ENCODE results near the gene SCYL1.

Gene SCYL1

GRCh38 chr11:65572356-65573051, 47.6 kb downstream of the SCYL1 start, which contains the start of gene FAM89B:
Gene FAM89B, plus strand, starts transcription at chr11:65572538. Its CDS starts 132 bp downstream, at chr11:65572670.
- peak within 1 kb of the TSS; percentile 92 for H3K4me2 ChIP-seq (ENCODE audit: low read length)
- H3K18ac ChIP-seq (ENCODE audit: low read length): peak within 1 kb of the TSS; percentile 43
- H2BK5ac ChIP-seq (ENCODE audit: low read length): no peak within 1 kb of the TSS
- no peak within 1 kb of the TSS for H4K8ac ChIP-seq (ENCODE audit: low read depth, low read length)
- no peak within 1 kb of the TSS for H2BK15ac ChIP-seq (replicated peaks; ENCODE audit: low read depth)
- no peak within 1 kb of the TSS for H3K27ac ChIP-seq (ENCODE audit: low read depth, low read length)
- no peak within 1 kb of the TSS for H3K4ac ChIP-seq (ENCODE audit: low read depth, low read length)
- H3K36me3 ChIP-seq (ENCODE audit: control insufficient read depth, insufficient read depth, low read length): no peaks in the 10 kb centered on the region
- H2BK120ac ChIP-seq (ENCODE audit: low read depth, low read length): no peak within 1 kb of the TSS
- DNase-seq: peak; percentile 86
- no CpG with 5 or more reads among the region's 86 CpGs for WGBS (ENCODE audit: extremely low coverage, insufficient coverage, low lambda C conversion rate)
- H3K4me1 ChIP-seq (ENCODE audit: control insufficient read depth, low read depth, low read length): peaks cover 11% of the 10 kb centered on the region
- peaks cover 8% of the 10 kb centered on the region for H3K79me2 ChIP-seq (ENCODE audit: control insufficient read depth, insufficient read depth, low read length)
- peak within 1 kb of the TSS; percentile 58 for H3K4me3 ChIP-seq (ENCODE audit: low read length)
- peak within 1 kb of the TSS; percentile 90 for H3K56ac ChIP-seq (ENCODE audit: low read length)
- H3K79me1 ChIP-seq (ENCODE audit: low read length): peaks cover 9% of the 10 kb centered on the region
- no peak within 1 kb of the TSS for H4K5ac ChIP-seq (ENCODE audit: low read length)
- peak within 1 kb of the TSS; percentile 57 for H3K23ac ChIP-seq (ENCODE audit: low read length)
- no peaks in the 10 kb centered on the region for H3K27me3 ChIP-seq (ENCODE audit: insufficient read depth, low read length, poor library complexity)
- peak within 1 kb of the TSS; percentile 92 for H3K9ac ChIP-seq (ENCODE audit: low read length)
- H2AK5ac ChIP-seq (ENCODE audit: low read length): no peak within 1 kb of the TSS

GRCh38 chr11:65573391-65574079, 48.7 kb downstream of the SCYL1 start:
- peaks cover 11% of the 10 kb centered on the region for H3K4me1 ChIP-seq (ENCODE audit: control insufficient read depth, low read depth, low read length)

GRCh38 chr11:65574109-65574810, 49.4 kb downstream of the SCYL1 start:
- peak; percentile 96 for DNase-seq
- Histone ChIP-seq H3K79me1 (ENCODE audit: low read length) (peaks cover 9% of the 10 kb centered on the region), H4K8ac (ENCODE audit: low read depth, low read length) (no peak overlapping the region), H3K4me1 (ENCODE audit: control insufficient read depth, low read depth, low read length) (peaks cover 9% of the 10 kb centered on the region), H4K5ac (ENCODE audit: low read length) (no peak overlapping the region), H3K56ac (ENCODE audit: low read length) (peak overlapping the region; percentile 71), H3K4me2 (ENCODE audit: low read length) (peak overlapping the region; percentile 60), H3K27ac (ENCODE audit: low read depth, low read length) (peak overlapping the region; percentile 50), H2AK5ac (ENCODE audit: low read length) (no peak overlapping the region), H3K4me3 (ENCODE audit: low read length) (peak overlapping the region; percentile 33), H2BK120ac (ENCODE audit: low read depth, low read length) (no peak overlapping the region), H3K79me2 (ENCODE audit: control insufficient read depth, insufficient read depth, low read length) (peaks cover 8% of the 10 kb centered on the region), H3K27me3 (ENCODE audit: insufficient read depth, low read length, poor library complexity) (no peaks in the 10 kb centered on the region), H2BK5ac (ENCODE audit: low read length) (no peak overlapping the region), H3K23ac (ENCODE audit: low read length) (no peak overlapping the region), H2BK15ac (replicated peaks; ENCODE audit: low read depth) (no peak overlapping the region), H3K4ac (ENCODE audit: low read depth, low read length) (no peak overlapping the region), H3K18ac (ENCODE audit: low read length) (no peak overlapping the region), H3K36me3 (ENCODE audit: control insufficient read depth, insufficient read depth, low read length) (no peaks in the 10 kb centered on the region), H3K9ac (ENCODE audit: low read length) (peak overlapping the region; percentile 64)
- no CpG with 5 or more reads among the region's 67 CpGs for WGBS (ENCODE audit: extremely low coverage, insufficient coverage, low lambda C conversion rate)

More at GRCh38 chr11:65573391-65574079, 48.7 kb downstream of the SCYL1 start:
- no peak overlapping the region for H4K8ac ChIP-seq (ENCODE audit: low read depth, low read length)
- H4K5ac ChIP-seq (ENCODE audit: low read length): no peak overlapping the region
- no peak overlapping the region for H2BK15ac ChIP-seq (replicated peaks; ENCODE audit: low read depth)
- H3K27ac ChIP-seq (ENCODE audit: low read depth, low read length): no peak overlapping the region
- no peaks in the 10 kb centered on the region for H3K27me3 ChIP-seq (ENCODE audit: insufficient read depth, low read length, poor library complexity)
- H3K79me1 ChIP-seq (ENCODE audit: low read length): peaks cover 9% of the 10 kb centered on the region
- H2BK120ac ChIP-seq (ENCODE audit: low read depth, low read length): no peak overlapping the region
- no peak overlapping the region for H3K23ac ChIP-seq (ENCODE audit: low read length)
- H3K4ac ChIP-seq (ENCODE audit: low read depth, low read length): no peak overlapping the region
- WGBS (ENCODE audit: extremely low coverage, insufficient coverage, low lambda C conversion rate): no CpG with 5 or more reads among the region's 22 CpGs
- no peak for DNase-seq
- no peak overlapping the region for H3K18ac ChIP-seq (ENCODE audit: low read length)
- H2AK5ac ChIP-seq (ENCODE audit: low read length): no peak overlapping the region
- no peak overlapping the region for H3K4me3 ChIP-seq (ENCODE audit: low read length)
- peak overlapping the region; percentile 90 for H3K56ac ChIP-seq (ENCODE audit: low read length)
- H3K9ac ChIP-seq (ENCODE audit: low read length): peak overlapping the region; percentile 86
- H2BK5ac ChIP-seq (ENCODE audit: low read length): no peak overlapping the region
- H3K4me2 ChIP-seq (ENCODE audit: low read length): peak overlapping the region; percentile 61
- H3K36me3 ChIP-seq (ENCODE audit: control insufficient read depth, insufficient read depth, low read length): no peaks in the 10 kb centered on the region
- H3K79me2 ChIP-seq (ENCODE audit: control insufficient read depth, insufficient read depth, low read length): peaks cover 8% of the 10 kb centered on the region

- Histone ChIP-seq H3K4ac (ENCODE audit: low read depth, low read length) (no peak overlapping the region), H3K27me3 (ENCODE audit: insufficient read depth, low read length, poor library complexity) (no peaks in the 10 kb centered on the region), H4K8ac (ENCODE audit: low read depth, low read length) (no peak overlapping the region), H3K27ac (ENCODE audit: low read depth, low read length) (peak overlapping the region; percentile 50), H2BK120ac (ENCODE audit: low read depth, low read length) (no peak overlapping the region), H3K9ac (ENCODE audit: low read length) (peak overlapping the region; percentile 64), H3K23ac (ENCODE audit: low read length) (no peak overlapping the region), H3K4me1 (ENCODE audit: control insufficient read depth, low read depth, low read length) (peaks cover 8% of the 10 kb centered on the region), H2BK5ac (ENCODE audit: low read length) (no peak overlapping the region), H3K79me1 (ENCODE audit: low read length) (peaks cover 9% of the 10 kb centered on the region), H3K18ac (ENCODE audit: low read length) (no peak overlapping the region), H3K4me2 (ENCODE audit: low read length) (peak overlapping the region; percentile 60), H3K4me3 (ENCODE audit: low read length) (peak overlapping the region; percentile 33), H3K36me3 (ENCODE audit: control insufficient read depth, insufficient read depth, low read length) (no peaks in the 10 kb centered on the region), H2AK5ac (ENCODE audit: low read length) (no peak overlapping the region), H3K56ac (ENCODE audit: low read length) (peak overlapping the region; percentile 71), H2BK15ac (replicated peaks; ENCODE audit: low read depth) (no peak overlapping the region), H4K5ac (ENCODE audit: low read length) (no peak overlapping the region), H3K79me2 (ENCODE audit: control insufficient read depth, insufficient read depth, low read length) (peaks cover 8% of the 10 kb centered on the region)
- no CpG with 5 or more reads among the region's 28 CpGs for WGBS (ENCODE audit: extremely low coverage, insufficient coverage, low lambda C conversion rate)
- peak; percentile 54 for DNase-seq
These were observed 50.1 kb downstream of the SCYL1 start for GRCh38 chr11:65574811-65575567.

GRCh38 chr11:65575568-65576231, 50.8 kb downstream of the SCYL1 start, which contains the start of gene EHBP1L1:
Gene EHBP1L1, plus strand, starts transcription at chr11:65576053. Its CDS starts 250 bp downstream, at chr11:65576303.
- Histone ChIP-seq H3K9ac (ENCODE audit: low read length) (peak within 1 kb of the TSS; percentile 72), H4K8ac (ENCODE audit: low read depth, low read length) (no peak within 1 kb of the TSS), H3K18ac (ENCODE audit: low read length) (peak within 1 kb of the TSS; percentile 35), H3K27me3 (ENCODE audit: insufficient read depth, low read length, poor library complexity) (no peaks in the 10 kb centered on the region), H2BK120ac (ENCODE audit: low read depth, low read length) (no peak within 1 kb of the TSS), H3K4me3 (ENCODE audit: low read length) (no peak within 1 kb of the TSS), H2AK5ac (ENCODE audit: low read length) (no peak within 1 kb of the TSS), H2BK5ac (ENCODE audit: low read length) (no peak within 1 kb of the TSS), H3K79me1 (ENCODE audit: low read length) (peaks cover 7% of the 10 kb centered on the region), H3K4ac (ENCODE audit: low read depth, low read length) (no peak within 1 kb of the TSS), H3K56ac (ENCODE audit: low read length) (peak within 1 kb of the TSS; percentile 79), H3K4me1 (ENCODE audit: control insufficient read depth, low read depth, low read length) (peaks cover 8% of the 10 kb centered on the region), H3K27ac (ENCODE audit: low read depth, low read length) (no peak within 1 kb of the TSS), H3K23ac (ENCODE audit: low read length) (no peak within 1 kb of the TSS), H3K79me2 (ENCODE audit: control insufficient read depth, insufficient read depth, low read length) (peaks cover 5% of the 10 kb centered on the region), H2BK15ac (replicated peaks; ENCODE audit: low read depth) (no peak within 1 kb of the TSS), H3K36me3 (ENCODE audit: control insufficient read depth, insufficient read depth, low read length) (no peaks in the 10 kb centered on the region), H3K4me2 (ENCODE audit: low read length) (peak within 1 kb of the TSS; percentile 60), H4K5ac (ENCODE audit: low read length) (no peak within 1 kb of the TSS)
- DNase-seq: peak; percentile 39
- WGBS (ENCODE audit: extremely low coverage, insufficient coverage, low lambda C conversion rate): no CpG with 5 or more reads among the region's 69 CpGs

Measured in mesendoderm (in vitro differentiated cells).